ENCODE data around the gene PRSS36.

The PRSS36 gene

DNA sequence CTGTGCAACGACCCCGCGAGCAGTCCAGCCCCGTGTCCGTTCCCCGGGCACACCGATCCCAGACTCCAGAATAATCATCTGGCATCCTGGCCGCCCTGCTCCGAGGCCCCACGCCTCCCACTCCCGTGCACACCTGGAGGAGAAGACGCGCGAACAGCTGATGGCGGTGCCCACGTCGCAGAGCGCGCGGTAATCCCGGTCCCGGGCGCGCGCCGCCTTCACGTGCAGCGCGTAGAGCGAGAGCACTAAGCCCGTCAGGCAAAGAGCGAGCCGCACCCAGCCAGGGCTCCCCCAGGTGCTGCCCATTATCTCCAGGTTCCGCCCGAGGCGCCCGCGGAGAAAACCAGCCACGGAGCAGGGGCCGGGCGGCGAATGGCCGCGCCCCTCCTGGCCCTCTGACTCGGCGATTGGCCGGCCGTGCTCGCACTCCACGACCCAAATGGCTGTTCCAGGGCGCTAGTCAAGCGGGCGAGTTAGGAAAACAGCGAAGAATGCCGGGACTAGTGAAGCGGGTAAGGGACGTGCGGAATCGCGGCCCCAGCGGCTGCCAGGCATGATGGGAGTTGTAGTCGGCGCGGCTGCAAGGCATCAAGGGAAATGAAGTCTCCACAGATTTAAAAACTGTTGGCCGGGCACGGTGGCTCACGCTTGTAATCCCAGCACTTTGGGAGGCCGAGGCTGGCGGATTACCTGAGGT, 55.3 kb downstream of the PRSS36 start, which contains the start of gene VKORC1:
TSS of gene VKORC1 (minus strand) at position 374 of the 697 bp plus-strand sequence. CDS start at position 306, 68 bp downstream.
- peak; percentile 79 for DNase-seq

DNA sequence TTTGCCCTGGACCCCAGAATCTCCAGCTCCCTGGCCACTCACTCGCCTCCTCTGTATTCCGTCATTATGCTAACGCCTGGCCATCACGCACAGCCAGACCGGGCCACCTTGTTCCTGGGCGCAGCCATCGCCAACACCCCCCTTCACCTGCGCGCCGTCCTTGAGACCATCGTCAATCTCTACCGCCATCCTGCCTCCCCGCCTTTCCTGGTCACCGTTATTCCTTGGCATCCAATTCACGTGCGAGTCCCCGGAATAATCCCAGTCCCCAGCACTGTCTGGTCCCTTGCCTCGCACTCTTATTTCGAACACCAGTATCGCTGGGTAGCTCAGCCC, 55.8 kb downstream of the PRSS36 start:
- DNase-seq = no peak

GRCh38 chr16:31093132-31093703, 56.6 kb downstream of the PRSS36 start:
- no peak for DNase-seq

DNA sequence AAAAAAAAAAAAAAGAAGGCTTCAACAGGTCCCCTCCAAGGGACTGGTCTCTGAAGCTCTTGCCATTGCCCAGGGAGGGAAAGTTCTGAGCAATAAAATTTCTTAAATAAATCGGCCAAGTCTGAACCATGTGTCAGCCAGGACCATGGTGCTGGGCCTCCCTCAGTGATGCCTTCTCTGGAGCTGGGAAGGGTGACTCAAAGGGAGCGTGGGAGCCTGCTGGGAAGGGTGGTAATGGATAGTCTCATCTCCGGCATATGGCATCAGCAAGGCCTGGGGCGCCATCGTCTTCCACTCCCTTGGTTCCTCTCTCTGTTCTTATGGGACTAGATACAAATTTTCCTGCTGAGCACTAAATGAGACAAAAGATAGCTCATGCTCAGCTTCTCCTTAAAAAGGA, 57.5 kb downstream of the PRSS36 start:
- DNase-seq = no peak

- DNase-seq = no peak
Observed at GRCh38 chr16:31090540-31090939, 59.3 kb downstream of the PRSS36 start.

GRCh38 chr16:31089199-31089598, 60.7 kb downstream of the PRSS36 start:
- DNase-seq = no peak
